NOMO-1 treated with dmso at 0.1 percent for 144 hours (cell line): ENCODE results near the gene FAM219B.

Source experiments
- DNase-seq: peaks from one replicate; lab custom pipeline; 2025; ENCODE audit not compliant: unreplicated experiment; lab: John Stamatoyannopoulos, UW

Gene FAM219B

DNA sequence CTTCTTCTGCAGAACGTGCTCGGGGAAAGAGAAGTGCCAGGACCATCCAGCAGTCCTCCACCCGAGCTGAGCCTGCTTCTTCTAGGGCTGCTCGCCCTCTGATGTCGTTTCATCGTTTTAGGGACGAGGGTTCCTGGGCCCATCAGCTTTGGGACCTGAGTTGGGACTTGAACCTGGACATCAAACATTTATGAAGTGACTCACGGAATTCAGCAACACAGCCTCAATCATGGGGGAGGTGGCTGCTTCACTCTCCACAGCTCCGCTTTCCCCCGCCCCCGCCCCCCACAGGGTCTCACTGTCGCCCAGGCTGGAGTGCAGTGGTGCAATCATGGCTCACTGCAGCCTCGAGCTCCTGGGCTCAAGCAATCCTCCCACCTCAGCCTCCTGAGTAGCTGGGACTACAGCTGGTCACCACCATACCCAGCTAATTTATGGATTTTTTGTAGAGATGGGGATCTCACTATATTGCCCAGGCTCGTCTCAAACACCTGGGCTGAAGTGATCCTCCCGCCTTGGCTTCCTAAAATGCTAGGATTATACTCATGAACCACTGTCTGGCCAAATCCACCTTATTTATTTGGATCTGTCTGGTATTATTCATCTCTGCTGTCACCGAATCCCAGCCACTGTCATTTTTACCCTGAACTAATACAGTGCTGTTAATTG, 32.8 kb downstream of the FAM219B start:
- DNase-seq = no peak

DNA sequence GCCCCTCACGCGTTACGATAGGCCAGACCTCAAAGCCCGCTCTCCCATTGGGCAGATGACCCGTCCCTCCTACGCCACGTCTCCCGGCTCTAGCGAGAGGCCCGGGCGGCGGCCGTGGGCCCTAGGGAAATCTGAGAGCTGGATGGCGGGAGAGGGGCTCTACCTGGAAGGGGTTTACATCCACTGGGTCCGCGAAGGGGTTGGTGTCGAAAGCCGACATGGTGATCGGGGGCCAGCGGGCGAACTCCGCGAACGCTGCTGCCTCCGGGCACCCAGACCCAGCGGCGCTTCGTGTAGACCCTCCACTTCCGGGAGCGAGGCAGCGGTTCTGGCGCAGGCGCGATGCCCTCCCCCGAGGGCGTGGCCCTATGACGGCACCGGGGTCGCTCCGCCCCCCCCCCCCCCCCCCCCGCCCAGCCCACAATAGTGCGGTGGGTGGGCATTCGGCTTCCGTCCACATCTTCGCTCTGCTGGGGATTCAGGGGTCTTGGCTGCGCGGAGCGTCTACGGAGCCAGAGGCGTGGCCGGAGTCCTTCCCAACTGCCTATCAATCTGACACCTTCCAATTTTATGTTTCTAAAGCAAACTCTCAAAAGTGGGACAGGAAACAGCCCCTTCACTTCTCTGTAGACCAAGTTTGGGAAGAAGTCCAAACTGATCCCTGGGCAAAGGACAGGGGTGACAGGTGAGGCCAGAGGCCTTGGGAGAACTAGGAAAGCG, 33.5 kb downstream of the FAM219B start, which contains the start of gene SCAMP2:
SCAMP2 (minus strand) TSS at position 330 of the 720 bp plus-strand sequence; CDS start at position 220, 110 bp downstream.
- DNase-seq = peak; percentile 93

DNA sequence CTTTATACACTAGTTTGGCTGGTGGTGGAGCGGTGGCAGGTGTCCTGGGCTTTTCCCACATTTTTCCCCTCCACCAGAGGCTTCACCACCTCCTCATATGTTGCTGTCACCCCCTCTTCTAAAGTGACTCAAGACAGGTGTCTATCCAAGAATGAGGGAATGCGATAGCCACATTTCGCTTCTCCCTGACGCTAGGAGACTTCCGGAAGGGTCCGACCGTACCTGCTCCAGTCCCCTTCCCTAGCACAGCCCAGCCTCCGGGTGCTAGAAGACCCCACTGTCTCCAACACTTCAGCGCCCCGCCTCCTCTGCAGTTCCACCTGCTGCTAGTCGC, 34.0 kb downstream of the FAM219B start:
- DNase-seq = no peak

DNA sequence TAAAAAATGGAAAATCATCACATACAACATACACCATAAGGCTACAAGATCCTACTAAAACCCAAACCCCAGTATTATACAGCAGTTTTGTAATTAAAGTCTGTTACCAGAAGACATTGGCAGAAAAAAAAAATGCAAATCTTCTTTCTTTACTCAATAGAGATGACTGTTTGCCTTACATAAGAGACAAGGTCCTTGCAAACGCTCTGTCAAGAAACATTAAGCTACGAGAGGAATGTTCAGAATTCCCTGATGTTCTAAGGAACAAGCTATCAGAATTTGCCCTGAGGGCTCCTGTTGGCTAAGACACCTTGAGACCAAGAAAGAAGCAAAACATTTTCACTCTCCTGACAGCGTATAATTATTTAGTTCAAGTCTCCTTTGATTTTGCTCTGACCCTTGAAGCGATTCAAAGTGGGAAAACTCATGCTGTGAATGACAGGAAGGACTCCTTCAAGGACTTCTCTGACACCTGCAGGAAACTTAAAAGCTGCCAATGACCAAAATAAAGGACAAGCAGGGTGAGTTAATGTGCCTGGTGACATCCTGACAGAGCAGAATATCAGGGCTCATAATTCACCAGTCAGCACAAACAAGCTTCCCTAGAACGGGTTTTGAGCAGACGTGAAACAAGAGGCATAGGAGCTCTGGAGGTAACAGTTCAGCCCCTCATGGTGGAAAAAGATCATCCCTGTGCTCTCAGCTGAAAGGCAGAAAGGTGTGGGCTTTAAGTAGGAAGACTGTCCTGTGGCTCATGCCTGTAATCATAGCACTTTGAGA, 36.0 kb downstream of the FAM219B start:
- no peak for DNase-seq

DNA sequence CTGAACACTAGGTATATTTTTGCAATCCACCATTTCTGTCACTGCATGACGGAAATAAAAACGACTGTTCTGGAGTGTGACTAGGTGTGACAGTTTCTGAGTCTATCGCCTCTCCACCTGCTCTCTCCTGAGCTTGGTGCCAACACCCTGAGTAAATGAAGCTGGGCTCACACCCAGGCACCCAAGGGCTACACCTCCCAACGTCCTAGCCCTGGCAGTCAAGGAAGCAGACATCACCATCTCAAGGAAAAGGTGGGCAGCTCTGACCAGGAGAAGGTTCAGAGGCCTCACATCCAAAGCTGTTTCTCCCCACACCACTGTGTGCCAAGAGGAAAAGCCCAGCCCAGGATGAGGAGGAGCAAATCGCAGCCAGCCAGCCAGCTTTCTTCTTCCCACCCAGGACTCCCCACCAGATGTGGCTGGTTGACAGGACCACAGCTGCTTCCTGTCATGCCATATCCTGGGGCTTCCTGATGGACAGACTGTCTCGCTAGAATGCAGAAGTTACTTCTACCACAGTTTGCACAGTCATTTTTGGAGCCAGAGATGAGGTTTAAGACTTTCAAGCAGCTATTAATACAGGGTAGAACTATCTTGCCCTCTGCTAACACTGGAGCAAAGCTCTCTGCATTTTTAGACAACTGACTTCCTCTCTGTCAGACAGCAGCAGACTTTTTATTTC, 36.8 kb downstream of the FAM219B start:
- peak; percentile 86 for DNase-seq

DNA sequence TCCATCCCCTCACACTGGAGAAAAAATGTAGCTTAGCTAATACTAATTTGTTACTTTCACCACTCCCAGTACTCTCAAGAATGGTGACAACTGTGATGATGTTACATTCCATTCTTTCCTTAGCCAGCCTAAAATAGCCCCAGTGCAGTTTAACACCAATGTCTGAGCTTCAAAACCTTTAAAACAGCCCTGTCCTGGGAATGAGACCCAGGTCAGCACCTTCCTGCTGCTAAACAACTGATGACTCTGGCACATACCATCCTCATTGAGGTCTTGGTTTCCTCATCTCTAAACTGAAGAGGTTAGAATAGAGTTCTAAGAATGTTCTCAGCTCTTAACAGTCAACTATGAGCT, 37.3 kb downstream of the FAM219B start:
- no peak for DNase-seq

DNA sequence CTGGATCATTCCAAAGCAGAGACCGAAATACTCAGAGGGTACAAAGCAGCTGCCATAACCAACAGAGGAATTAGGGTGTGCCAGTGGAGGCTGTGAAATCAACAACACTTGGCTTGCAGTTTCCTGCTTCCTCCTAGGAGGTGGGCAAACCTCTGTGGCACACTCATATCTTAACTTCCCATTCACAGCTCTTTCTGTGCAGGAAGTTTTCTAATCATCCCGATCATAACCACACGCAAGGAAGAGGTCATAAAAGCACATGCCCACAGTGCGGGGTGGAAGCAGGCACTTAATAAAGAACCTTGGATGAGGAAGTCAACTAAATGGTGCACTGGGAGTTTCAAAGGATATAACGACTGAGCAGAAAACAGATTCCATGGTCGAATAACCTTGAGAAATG, 38.6 kb downstream of the FAM219B start:
- peak; percentile 62 for DNase-seq

DNA sequence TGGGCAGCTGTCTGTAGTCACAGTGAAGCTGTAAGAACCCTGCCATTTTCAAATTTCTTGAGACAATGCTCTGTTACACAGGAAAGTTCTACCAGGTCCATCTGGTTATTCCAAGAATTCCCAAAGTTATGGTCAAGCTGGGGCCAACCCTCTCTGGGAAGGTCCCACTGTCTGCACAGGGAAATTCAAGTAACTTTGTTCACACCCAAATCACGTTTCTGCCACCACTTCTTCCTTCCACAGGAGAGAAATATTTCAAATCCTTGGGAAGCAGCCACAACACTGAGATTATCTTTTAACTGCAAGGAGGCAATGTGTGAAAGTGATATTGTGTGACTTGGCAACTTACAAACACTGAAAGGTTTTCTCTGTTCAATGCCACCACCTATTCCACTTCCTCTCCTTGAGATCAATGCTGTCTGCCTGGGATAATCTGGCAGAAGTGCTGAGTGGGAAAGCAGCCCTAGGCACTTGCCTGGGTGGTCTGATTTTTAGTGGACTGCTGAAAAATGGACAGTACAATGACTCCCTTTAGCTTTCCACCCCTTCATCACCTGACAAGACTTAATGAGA, 39.1 kb downstream of the FAM219B start:
- no peak for DNase-seq

DNA sequence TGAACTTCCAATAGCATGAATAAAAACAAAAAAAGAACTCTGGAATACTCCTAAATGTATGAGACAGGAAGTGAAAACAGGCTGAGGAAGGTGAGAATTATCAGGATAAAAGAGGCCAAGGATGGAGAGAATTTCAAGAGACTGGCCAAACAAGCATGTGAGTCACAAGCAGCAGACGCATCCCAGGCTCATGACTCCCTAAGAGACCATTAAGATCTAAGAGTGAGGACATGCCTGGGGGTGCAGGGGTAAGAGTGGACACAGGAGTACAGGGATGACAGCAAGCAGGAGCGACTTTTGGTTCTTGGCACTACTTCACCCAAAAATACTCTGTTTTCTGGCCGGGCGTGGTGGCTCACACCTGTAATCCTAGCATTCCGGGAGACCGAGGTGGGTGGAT, 40.6 kb downstream of the FAM219B start:
- DNase-seq = no peak

DNA sequence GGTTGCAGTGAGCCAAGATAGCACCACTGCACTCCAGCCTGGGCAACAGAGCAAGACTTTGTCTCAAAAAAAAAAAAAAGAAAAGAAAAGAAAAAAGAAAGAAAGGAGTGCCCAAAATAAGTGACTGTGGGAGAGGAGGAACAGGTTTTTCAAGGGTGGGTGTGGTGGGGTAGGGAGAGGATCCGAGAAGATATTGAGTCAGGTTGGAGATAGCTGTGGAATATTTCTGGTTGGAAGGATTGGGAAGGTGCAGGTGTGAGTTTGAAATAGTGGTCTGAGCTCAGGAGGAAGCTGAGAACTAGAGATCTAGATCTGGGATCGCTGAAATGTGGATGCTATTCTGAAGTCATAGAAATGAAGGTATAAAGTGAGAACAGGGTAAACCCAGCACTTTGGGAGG, 41.3 kb downstream of the FAM219B start:
- DNase-seq = no peak

DNA sequence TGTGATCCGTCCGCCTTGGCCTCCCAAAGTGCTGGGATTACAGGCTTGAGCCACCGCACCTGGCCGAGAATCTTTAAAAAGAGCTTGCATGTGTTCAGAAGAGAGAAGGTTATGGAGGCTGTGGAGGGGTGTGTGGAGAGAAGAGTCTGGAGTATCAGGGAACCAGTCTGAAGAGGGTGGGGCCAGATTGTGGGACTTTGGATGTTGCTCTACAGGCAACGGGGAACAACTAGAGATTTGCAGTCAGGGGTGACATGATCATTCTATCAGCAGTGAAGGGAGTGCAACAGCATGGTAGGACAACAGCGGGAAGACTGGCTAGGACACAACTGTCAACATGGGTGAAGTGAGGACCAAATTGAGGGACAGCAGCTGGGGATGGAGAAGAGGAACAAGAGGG, 42.4 kb downstream of the FAM219B start:
- DNase-seq = no peak

DNA sequence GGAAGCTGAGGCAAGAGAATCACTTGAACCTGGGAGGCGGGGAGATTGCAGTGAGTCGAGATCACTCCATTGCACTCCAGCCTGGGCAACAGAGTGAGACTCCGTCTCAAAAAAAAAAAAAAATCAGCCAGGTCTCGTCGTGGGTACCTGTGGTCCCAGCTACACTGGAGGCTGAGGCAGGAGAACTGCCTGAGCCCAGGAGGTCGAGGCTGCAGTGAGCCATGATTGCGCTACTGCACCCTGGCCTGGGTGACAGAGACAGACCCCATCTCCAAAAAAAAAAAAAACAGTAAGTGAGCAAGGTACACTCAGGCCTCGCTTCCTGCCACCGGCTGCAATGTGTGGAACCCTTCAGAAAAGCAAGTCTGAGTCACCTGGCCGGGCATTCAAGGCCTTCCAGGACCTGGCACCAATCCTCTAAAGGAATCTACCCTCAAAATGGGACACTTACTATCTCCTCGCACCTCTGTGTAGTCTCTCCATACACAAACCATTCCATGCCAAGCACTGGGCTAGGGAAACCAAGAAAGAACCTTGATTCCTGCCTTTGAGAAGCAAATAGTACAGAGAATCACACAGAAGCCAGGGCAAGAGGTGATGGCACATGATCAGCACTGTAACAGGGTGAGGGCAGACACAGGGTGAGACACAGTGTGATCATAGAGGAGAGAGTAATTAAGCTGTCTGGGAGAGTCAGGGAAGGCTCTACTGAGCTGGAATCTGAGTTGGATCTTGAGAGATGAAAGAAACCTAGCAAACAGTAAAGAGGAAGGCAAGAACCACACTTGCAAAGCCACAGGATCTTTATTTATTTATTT, 43.2 kb downstream of the FAM219B start:
- no peak for DNase-seq

DNA sequence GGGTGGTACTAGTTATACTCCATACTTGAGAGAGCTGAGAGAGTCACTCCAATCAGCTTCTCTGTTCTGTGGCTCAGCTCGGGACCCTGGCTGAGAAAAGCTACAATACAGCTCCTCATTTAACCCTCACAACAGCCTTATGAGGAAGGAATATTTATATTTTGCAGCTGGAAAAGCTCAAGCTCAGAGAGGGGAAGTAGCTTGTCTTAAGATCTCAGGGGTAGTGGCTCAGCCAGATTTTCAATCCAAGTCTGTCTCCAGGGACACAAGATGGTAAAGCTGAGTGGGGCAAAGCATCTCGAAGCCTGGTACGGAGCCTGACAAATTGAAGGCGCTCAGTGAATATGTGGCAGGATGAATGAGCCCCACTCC, 48.3 kb downstream of the FAM219B start:
- no peak for DNase-seq

DNA sequence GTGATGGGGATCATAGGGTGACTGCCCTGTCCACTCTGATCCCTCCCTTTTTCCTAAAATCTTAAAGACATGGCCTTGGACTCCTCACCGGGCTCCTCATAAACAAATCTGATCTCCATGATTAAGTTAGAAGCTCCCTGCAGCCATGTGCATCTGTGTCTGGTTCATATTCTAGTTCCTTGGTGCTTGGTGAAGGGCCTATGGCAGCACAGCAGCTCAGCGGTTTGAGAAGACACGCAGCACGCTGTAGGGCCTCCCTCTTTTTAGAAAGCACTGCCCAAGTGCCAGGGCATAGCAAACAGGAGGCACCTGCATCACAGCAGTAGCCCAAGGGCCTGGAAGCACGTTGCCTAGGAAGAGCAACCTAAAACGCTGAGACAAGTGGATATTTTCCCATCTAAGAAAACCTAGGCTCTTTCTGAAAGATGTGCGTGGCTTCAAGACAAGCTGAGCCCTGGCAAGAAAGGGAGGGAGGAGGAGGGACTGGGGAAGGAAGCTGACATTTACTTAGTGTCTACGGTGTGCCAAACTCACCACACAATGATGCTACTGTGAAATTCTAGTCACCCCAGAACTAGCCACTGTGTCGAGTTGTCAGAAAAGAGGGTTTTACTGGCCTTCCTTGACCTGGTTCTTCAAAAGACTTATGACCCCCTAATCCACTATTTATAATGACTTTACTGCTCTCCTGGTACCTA, 48.8 kb downstream of the FAM219B start:
- no peak for DNase-seq

DNA sequence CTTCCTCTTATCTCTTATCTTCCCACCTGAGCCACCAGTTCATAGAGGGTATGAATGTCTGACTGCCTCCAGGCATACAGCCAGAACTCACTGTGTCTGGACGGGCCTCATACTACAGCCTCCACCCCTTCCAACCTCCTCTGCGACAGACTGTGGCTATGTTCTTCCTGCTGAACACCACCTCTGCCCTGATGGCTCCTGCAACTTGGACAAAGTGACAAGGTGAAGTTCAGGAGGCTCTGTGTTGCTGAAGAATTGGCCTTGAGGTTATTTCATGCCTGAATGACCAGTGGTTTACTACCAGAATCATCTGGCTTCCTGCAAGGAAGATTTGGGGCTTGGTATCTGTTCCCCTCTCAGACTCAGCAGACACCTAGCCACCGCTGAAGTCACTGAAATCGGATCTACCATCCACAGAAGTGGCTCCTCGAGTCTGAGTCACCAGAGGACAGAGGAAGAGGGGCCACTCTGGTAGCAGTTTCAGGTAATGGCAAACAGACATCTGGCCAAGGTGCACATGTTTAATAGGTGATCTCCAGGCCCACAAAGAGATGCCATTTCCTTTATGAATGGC, 49.5 kb downstream of the FAM219B start:
- DNase-seq = no peak

DNA sequence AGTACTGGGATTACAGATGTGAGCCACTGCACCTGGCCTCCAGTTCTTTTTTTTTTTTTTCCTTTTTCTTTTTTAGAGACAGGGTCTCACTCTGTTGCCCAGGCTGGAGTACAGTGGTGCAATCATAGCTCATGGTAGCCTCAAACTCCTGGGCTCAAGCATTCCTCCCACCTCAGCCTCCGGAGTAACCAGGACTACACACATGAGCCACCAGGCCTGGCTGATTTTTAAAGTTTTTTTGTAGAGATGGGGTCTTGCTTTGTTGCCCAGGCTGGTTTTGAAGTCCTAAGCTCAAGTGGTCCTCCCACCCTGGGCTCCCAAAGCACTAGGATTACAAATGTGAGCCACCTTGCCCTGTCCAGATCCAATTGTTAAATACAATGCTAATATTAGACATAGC, 50.1 kb downstream of the FAM219B start:
- DNase-seq = no peak

DNA sequence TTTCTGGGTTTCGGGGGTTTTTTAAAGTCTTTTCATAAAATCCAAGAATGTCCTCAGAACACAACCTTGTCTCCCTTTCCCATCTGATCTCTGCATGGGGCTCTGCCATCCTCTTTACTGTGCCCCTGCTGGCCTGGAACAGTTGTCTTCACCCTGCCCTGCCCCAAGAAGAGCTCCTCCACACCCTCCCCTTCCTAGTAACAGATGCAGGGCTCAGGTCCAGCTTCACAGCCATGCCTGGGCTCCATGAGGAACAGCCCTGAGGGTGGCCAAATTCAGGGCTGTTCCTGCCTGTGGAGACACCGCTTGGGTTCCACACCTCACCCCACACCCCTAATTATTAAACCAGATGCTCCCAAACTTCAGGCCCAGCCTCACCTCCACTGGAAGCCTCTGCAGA, 50.8 kb downstream of the FAM219B start:
- no peak for DNase-seq

DNA sequence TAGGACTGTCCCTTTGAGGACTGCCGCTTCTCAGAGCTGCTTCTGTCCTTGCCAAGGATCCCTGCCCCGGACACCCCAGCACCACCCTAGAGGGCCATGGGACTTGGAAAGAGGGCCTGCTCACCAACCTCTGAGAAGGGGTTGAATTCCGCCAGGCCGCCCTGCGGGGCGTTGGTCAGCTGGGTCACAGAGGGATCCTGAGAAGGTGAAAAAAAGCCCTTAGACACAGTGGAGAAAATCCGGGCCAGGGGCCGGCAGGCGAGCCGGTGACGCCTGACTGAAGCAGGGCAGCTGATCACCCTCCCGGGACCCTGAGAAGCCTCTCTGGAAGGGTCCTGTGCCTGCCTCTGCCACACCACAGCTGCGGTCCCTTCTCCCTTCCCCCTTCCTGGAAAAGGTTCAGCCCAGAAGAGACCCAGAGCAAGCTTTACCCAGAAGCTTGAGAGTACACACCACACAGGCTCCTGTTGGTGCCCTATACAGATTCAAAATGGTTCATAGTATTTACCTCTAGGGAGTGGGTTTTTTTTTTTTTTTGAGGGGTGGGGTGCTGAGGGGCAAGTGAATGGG, 52.1 kb downstream of the FAM219B start:
- DNase-seq = no peak

DNA sequence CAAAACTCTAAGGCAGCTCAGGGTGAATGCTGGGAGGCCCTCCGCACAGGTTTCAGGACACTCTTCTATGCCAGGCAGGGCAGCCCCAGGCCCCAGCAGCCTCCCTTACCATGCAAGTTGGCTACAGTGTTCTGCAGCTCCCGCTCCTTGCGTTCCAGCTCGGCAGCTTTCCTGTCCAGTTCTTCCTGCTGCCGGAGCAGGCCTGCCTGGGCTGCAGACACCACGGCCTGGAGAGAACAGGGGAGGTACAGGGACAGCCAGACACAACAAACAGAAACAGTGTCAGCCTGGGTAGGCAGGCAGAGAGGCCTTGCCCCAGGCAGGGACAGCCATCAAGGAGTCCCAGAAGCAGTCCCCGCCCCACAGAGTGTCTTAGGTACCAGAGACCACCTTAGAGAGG, 54.7 kb downstream of the FAM219B start:
- DNase-seq = no peak
